ENCODE data around the gene TPGS2.
A peak's percentile ranks its signal among the peaks of the same experiment; 100 is the strongest.
"Not testable (repeated sequence)": the region's sequence is repeated elsewhere in the genome, so short reads cannot be mapped to it uniquely, and the experiment has no call there.

TPGS2 gene

DNA sequence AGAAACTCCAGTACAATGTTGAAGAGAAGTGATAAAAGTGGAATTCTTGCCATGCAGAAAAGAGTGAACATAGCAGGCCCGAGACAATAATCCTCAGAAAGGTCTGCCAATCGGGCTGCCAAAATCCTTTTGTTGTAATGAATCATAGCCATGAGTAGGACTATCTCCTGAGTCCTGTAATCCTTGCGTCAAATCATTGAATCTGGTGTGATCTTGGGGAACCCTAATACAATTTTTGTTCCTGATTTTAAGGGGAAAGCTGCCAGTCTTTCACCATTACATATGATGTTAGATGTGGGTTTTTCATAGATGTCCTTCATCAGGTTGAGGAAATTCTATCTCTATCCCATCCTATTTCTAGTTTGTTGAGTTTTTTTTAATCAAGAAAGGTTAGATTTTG lies 2.2 kb downstream of the TPGS2 start:
- no peak for DNase-seq (ENCODE audit: low read depth in 1 of 2, low spot score in 1 of 2)

DNA sequence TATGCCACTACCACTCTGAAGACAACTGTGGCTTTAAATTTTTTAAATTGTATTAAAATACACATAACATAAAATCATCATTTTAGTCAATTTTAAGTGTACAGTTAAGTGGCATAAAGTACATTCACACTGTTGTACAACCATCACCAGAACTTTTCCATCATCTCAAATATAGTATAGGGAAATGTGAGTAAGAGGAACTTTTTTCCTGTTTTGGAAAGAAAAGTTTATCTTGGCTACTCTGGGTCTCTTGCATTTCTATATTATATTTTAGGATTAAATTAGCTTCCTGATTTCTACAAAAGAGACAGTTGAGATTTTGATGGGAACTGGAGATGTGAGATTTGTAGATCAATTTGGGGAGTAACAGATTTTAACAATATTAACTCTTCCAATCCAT lies 3.3 kb downstream of the TPGS2 start:
- no peak for DNase-seq (ENCODE audit: low read depth in 1 of 2, low spot score in 1 of 2)

DNA sequence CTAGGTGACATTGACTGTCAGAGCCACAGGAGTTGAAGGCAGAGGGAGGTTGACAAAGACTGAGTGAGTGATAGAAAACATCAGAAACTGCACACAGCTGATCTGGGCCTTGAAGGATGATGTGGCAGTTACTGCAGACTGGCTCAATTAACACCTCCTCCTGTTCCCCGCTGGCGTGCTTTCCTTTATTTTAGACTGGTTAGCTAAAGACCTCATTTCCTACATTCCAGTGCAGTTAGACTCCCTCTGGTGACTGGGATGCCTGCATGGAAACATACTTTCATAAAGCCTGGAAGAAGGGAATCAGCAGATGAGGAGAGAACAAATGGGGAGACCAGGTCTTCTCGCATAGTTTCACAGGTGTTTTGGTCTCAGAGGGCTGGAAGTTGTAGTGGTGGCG lies 7.1 kb downstream of the TPGS2 start:
- DNase-seq (ENCODE audit: low read depth in 1 of 2, low spot score in 1 of 2), result no peak

DNA sequence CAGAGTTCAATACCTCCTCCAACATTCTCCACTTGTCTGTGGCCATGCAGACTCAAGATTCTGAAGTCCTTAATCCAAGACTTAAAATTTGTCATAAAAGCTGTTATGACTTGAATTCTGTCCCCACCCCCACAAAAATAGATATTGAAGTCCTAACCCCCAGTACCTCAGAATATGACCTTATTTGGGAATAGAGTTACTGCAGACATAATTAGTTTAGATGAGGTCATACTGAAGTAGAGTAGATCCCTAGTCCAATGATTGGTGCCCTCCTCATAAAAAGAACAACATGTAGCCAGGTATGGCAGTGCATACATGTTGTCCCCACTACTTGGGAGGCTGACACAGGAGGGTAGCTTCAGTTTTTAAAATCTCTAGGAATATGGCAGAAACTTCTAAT lies 9.2 kb downstream of the TPGS2 start:
- DNase-seq (ENCODE audit: low read depth in 1 of 2, low spot score in 1 of 2), result no peak

DNA sequence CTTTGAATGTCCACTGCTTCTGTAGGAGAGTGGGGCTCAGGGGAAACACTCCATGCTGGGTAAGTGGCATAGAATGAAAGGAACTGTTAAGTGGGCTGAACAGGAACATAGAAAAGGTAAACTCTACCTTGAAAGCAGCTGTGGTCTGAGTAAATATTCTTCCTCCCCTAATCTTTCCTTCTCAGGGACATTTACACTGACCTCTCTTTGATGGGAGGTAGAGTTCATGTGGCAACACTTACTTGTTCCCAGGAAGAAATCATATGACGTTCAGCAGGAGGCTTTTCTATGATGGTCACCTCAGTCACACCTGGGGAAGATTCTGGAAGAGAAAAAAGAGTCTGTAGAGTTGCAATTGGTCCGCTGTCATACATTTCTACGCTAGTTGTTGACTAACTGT lies 10.2 kb downstream of the TPGS2 start:
- no peak for DNase-seq (ENCODE audit: low read depth in 1 of 2, low spot score in 1 of 2)

DNA sequence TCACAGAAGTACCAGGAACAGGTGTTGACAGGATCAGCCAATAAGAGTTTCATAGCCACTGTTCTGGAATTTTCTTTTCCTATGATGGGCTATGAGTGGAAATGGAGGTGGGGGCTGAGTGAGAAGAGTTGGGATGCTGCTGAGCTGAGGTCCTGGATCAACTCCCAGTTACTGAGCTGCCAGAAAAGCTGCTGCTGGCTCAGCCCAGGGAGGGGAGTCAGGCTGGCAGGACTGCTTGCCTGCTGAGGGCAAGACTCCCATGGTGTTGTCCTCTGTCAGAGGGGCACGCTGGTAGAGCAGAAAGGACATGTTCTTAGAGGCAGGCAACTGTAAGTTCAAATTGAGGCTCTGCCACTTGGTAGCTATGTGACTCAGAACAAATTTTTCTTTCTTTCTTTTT lies 11.8 kb downstream of the TPGS2 start:
- DNase-seq (ENCODE audit: low read depth in 1 of 2, low spot score in 1 of 2), result no peak

DNA sequence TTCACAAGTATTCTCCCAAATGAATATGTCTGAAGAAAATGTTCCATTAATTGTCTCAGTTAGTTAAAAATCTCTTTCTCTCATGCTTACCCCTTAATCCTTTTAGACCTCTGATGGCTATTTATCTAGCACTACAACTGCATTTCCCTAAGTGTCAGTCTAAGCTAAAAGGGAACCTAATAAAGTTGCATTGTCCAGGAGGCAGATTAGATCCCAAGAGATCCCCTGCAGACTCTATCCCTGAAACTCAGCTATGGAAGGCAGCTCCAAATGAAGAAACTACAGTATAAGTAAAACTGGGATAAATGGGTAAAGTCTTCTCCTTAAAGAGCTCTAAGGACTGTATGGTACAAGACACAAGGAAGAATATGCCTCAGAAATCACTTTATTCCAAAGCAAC lies 12.7 kb downstream of the TPGS2 start:
- DNase-seq (ENCODE audit: low read depth in 1 of 2, low spot score in 1 of 2), result not testable (repeated sequence)

DNA sequence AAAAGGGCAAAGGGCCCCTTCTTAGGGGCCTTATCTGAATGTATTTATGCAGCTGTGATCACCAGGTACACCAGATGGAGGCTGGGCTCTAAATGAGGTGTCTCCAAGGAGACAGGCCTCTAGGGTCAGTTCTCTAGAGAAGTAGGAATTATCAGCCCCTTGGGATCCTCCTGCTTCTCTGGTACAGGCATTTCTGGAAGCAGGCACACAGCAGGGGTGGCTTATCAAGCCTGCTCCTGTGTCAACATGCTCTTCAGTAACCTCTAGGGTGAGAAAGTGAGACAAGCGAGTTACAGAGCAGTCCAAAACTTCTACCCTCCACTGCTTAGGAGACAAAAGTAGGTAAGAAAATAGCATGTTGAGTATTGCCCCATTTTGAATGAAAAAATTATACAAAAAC lies 13.8 kb downstream of the TPGS2 start:
- no peak for DNase-seq (ENCODE audit: low read depth in 1 of 2, low spot score in 1 of 2)

DNA sequence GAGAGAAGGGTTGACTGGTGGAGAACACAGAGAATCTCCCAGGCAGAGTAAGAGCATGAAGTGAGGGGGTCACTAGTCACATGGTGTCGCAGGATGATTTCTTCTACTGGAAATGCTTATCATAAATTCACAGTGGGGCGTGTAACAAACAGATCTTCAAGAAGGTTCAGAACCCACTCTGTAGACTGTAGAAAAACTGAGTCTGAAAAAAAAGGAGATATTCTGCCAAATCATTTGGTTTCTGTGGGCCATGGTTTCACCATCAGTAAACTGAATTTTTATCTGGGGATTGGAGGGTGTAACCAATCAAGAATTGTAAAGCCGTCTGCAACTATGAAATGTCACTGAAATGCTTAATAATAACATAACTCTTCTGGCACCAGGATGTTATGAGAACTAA lies 15.0 kb downstream of the TPGS2 start:
- no peak for DNase-seq (ENCODE audit: low read depth in 1 of 2, low spot score in 1 of 2)

DNA sequence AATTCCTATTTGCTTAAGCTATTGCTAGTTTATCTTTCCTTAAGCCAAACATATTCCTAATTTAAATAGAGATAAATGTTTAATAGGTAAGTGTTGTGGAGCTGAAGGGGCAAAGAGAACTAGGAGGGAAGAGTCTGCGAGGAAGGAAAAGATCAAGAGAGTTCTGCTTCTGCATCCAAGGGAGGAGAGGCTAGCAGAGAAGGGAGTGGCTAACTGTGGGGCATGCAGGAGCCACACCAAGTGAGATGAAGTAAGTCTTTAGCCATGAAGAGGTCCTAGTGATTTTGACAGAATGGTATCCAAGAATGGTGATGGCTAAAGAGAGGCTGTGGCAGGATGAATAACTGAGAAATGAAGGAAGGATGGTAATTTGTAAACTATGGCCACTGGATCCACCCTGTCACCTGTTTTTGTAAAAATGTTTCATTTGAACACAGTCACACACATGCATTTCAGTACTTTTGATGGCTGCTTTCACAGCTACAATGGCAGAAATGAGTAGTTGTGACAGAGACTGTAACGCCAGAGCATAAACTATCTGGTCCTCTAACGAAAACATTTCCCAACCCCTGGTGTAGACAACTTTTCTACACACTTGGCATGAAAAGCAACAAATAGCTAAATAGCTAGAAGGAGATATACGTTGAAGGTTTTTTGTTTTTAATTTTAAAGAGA lies 15.6 kb downstream of the TPGS2 start:
- no peak for DNase-seq (ENCODE audit: low read depth in 1 of 2, low spot score in 1 of 2)

DNA sequence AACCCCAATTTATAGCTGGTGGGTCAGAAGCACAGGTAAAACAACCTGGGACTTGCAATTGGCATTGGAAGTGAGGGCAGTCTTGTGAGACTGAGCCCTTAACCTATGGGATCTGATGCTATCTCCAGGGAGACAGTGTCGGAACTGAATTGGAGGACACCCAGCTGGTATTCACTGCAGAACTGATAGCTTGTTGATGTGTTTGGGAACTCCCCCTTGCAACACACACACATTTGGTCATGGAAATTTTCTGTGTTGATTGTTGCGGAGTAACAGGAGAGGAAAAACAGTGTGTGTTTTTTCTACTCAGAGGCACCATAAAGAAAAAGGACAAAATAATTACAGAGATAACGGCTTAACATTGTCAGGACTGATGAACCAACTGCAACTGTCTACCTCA lies 16.1 kb downstream of the TPGS2 start:
- DNase-seq (ENCODE audit: low read depth in 1 of 2, low spot score in 1 of 2), result no peak

DNA sequence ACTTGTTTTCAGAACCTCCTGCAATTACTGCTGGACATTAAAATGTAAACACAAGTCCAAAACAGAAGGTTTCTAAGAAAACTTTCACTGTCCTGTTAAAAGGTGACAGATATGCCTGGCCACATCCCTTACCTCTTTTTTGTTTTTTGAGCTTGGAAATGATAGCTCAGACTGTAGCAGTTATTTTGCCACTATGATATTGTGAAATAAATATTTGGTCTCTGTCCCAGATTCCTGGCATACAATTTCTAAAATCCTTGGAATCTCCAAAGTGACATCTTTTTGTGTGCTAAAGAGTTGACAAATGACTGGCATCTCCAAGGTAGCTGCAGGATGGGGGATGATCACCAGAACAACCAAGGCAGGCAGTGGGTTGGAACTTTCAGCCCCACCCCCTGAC lies 16.8 kb downstream of the TPGS2 start:
- no peak for DNase-seq (ENCODE audit: low read depth in 1 of 2, low spot score in 1 of 2)

DNA sequence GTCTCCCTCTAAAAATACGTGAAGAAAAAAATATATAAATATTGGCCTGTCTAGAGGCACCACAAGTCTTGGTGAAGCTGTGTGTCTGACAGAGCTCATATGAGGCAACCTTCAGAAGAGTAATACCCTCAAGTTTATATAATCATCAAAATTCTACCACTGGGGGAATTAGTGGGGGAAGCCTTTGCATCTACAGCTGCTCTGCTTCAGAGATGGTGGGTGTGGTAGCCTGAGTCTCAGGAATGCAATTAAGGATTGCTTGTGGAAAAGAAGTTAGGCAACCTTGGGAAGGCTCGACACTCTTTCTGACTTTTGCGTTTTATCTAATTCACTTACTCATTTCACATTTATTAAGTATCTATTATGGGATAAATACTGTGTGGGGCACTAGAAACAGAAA lies 17.4 kb downstream of the TPGS2 start:
- no peak for DNase-seq (ENCODE audit: low read depth in 1 of 2, low spot score in 1 of 2)

DNA sequence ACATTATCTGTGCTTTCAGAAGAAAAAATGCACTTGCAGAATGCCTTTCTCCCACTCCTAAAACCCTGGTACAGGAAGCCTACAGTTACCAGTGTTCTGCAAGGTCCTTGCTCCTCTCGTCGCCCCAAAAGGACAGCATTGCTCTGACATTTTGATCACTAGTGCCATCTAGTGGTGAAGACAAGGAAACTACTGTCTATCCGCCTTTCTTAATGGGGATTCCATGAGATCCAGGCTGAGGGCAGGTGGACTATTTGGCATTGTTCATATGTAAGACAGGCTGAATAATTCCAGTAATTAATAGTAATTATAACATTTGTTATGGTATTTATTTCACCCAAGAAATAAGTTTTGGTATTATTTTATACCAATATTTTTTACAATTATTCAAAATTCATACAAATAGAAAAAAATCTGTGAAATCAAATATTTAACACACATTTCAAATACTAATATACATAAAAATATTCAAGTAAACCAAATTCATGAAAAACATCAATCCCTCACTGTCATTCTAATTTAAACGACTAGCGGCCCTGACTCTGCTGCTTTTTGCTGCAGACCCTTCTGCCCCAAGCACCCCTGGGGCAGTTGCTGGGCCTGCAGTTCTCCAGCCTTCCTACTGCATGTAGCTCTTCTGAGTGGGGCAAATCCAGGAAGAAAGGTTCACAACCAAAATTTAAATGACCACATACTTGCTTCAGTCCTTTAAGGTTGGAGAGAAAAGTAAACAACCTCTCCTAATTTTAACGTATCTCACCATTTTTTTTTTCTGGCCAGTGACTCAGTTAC lies 19.0 kb downstream of the TPGS2 start:
- peak in 1 of 2 donors; percentile 30 for DNase-seq (ENCODE audit: low read depth in 1 of 2, low spot score in 1 of 2)

DNA sequence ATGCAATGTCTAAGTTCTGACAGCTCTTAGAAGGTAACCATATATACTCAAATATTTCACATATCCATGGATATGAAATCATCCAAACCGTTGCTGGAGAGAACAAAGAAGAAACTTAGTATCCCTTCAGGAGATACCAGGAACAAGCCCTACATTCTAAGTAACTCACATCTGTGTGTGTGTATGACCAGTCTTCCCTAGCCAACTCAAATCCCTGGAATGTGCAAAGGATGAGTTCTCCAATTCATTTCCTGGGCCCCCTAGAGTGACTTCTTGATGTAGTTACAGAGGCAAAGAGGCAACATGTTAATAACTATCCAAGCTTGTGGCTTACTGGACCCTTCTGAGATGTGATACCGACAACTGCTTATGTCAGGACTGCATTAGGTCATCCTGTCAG lies 20.1 kb downstream of the TPGS2 start:
- no peak for DNase-seq (ENCODE audit: low read depth in 1 of 2, low spot score in 1 of 2)

DNA sequence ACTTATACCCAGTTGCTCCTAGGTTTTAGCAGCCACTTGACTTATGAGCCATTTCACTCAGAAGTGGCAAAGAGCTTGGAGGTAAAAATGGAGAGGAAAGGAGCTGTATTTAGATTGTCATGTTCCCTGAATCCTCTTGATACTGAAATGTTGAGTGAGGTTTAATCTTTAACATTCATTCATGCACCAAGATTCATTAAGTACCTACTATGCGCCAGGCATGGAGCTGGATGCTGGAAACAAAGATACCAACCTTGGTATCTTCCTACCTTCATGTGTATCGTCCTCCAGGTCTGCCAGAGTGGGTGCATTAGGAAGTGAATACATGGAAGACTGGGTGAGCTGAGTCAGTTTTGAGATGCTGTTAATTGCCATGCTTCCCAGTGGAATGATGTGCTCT lies 23.7 kb downstream of the TPGS2 start:
- no peak for DNase-seq (ENCODE audit: low read depth in 1 of 2, low spot score in 1 of 2)

DNA sequence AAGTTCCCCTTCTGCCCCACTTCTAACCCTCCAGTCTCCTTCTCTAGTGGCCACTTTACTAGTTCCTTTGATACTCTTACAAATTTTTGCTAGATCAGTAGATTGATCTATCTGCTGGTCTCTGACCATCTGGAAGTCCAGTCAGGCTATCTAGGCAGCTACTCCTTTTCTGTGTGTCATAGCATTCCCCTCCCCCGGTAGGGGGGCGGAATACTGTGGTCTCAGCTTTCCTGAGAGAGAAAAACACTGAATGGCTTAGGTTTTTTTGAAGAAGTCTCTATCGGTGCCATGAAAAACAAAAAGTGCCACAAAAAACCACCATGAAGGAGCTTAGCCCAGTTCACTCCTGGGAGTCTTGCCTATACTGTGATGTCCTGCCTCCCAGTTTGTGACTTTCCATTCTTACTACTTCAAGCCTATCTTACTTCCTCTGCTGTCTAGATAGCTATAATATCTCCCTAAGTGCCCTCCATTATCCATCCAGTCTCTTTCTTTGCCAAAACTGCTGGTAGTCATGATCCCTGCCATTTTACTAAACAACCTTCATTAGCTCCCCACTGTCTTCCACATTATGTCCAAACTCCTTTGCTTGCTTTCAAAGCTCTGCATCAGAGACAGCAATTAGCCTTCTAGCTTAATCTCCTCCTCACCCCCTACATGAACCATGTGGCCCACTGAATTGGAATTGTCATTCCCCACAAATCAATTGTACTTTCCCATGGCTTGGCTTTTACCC lies 29.9 kb downstream of the TPGS2 start:
- no peak for DNase-seq (ENCODE audit: low read depth in 1 of 2, low spot score in 1 of 2)

DNA sequence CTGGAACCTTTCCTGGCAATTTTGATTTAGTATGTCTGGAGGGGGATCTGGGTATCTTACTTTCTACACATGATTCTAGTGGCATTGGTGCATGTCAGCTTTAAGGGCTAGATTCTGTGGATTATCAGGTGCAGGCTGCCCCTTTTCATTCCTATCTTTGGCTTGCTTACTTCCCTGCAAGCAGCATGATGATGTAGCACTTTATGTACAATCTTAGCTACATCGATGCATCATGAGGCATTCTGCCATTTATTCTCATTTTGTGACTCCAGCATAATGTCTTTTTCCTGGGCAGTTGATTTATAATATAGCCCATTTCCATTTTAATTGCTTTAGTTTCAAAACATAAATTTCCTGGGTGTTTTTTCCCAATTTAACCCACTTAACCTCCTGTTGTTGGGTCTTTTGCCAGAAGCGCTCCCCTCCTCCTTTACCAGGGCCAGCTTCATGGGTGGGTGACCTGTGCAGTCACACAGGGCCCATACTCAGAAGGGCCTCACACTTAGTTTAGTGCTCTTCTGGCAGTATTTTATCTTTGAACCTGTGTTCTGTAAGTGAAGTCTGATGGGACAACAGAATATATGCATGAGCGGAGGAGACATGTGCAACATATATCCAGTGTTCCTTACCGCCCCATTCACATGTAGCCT lies 36.0 kb downstream of the TPGS2 start:
- DNase-seq (ENCODE audit: low read depth in 1 of 2, low spot score in 1 of 2), result no peak

DNA sequence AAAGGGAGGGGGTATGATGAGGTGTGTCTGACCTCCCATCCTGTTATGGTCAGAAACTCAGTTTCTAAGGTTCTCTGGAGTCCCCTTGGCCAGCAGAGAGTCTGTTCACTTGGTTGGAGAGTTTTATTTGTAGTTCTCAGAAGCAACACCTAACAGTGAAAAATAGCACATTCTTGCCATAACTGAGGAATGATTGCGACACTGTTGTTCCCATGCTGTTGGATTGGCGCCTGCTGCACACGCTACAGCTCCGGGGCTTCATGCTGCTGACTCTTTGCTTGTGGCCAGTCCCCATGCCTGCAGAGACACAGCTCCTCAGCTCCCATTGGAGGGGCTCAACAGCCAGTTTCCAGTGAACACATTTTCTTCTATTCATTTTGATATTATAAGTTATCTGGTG lies 42.1 kb downstream of the TPGS2 start:
- no peak for DNase-seq (ENCODE audit: low read depth in 1 of 2, low spot score in 1 of 2)

DNA sequence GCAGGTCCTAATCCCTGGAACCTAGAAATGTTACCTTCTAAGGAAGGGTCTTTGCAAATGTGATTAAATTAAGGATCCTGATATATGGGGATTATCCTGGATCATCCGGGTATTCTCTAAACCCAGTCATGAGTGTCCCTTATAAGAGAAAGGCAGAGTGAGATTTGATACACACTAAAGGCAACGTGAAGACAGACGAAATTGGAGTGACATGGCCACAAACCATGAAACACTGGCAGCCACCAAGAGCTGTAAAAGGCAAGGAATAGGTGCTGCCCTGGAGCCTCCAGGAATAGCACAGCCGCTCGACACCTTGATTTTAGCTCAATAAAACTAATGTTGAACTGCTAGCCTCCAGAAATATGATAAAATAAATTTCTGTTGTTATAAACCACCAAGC lies 45.0 kb downstream of the TPGS2 start:
- no peak for DNase-seq (ENCODE audit: low read depth in 1 of 2, low spot score in 1 of 2)

DNA sequence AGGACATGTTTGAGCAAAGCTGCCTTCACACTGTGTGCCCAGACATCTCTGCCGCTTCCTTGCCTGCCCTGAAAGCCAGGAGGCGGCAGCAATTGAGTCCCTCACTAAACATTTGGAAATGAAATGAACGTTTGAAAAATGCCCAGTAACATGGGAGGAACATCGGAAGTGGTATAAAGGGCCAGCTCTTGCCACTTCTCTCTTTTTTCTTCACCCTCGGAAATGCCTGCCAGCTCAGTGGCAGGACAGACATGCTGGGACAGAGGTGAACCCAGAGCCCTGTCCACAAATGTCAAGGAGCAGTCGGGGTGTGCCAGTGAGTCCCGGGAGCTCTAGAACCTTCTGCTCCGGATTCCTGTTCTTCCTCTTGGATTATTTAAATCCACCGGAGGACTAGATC lies 46.1 kb downstream of the TPGS2 start:
- no peak for DNase-seq (ENCODE audit: low read depth in 1 of 2, low spot score in 1 of 2)

DNA sequence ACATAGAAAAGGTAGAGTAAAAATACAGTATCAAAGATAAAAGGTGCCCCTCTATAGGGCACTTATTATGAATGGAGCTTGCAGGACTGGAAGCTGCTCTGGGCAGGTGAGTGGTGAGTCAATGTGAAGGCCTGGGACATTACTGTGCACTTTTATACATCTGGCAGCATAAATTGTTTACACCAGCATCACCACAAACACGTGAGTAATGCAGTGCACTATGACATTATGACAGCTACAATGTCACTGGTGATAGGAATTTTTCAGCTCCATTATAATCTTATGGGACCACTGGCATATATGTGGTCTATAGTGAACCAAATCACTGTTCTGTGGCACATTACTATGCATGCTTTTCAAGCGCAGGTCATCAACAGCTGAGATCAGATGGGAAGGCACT lies 48.1 kb downstream of the TPGS2 start:
- no peak for DNase-seq (ENCODE audit: low read depth in 1 of 2, low spot score in 1 of 2)
